Measurements from ENCODE around the gene ADGRG3.

ADGRG3 gene

GRCh38 chr16:57642160-57643135 lies 25.7 kb upstream of the ADGRG3 start:
- no peak overlapping the region for H3K27ac ChIP-seq (ENCODE audit: low read depth, low read length)
- no peak overlapping the region for H3K4me3 ChIP-seq (ENCODE audit: low read depth, low read length)
- H3K27me3 ChIP-seq (ENCODE audit: control insufficient read depth, insufficient read depth, low read length): no peaks in the 10 kb centered on the region; the same call in 1 of the 2 replicates
- H3K4me1 ChIP-seq (ENCODE audit: control insufficient read depth, insufficient read depth, low read length): peaks cover 3% of the 10 kb centered on the region; the same call in 1 of the 2 replicates
- H3K9ac ChIP-seq (ENCODE audit: low read length): no peak overlapping the region
- no peaks in the 10 kb centered on the region for H3K36me3 ChIP-seq (ENCODE audit: control insufficient read depth, insufficient read depth, low read length)
- no peaks in the 10 kb centered on the region; the same call in 1 of the 2 replicates for H3K9me3 ChIP-seq (ENCODE audit: control insufficient read depth, insufficient read depth, low read depth, low read length)

GRCh38 chr16:57643147-57643874 lies 24.8 kb upstream of the ADGRG3 start:
- Histone ChIP-seq H3K4me1 (ENCODE audit: control insufficient read depth, insufficient read depth, low read length) (no peaks in the 10 kb centered on the region), H3K27ac (ENCODE audit: low read depth, low read length) (no peak overlapping the region), H3K4me3 (ENCODE audit: low read depth, low read length) (no peak overlapping the region), H3K36me3 (ENCODE audit: control insufficient read depth, insufficient read depth, low read length) (no peaks in the 10 kb centered on the region), H3K9me3 (ENCODE audit: control insufficient read depth, insufficient read depth, low read depth, low read length) (no peaks in the 10 kb centered on the region; the same call in 1 of the 2 replicates), H3K9ac (ENCODE audit: low read length) (no peak overlapping the region), H3K27me3 (ENCODE audit: control insufficient read depth, insufficient read depth, low read length) (no peaks in the 10 kb centered on the region; the same call in 1 of the 2 replicates)

GRCh38 chr16:57643910-57644309 lies 24.2 kb upstream of the ADGRG3 start:
- no peak overlapping the region for H3K27ac ChIP-seq (ENCODE audit: low read depth, low read length)
- no peaks in the 10 kb centered on the region for H3K36me3 ChIP-seq (ENCODE audit: control insufficient read depth, insufficient read depth, low read length)
- no peaks in the 10 kb centered on the region for H3K4me1 ChIP-seq (ENCODE audit: control insufficient read depth, insufficient read depth, low read length)
- no peaks in the 10 kb centered on the region; the same call in 1 of the 2 replicates for H3K27me3 ChIP-seq (ENCODE audit: control insufficient read depth, insufficient read depth, low read length)
- H3K4me3 ChIP-seq (ENCODE audit: low read depth, low read length): no peak overlapping the region
- no peak overlapping the region for H3K9ac ChIP-seq (ENCODE audit: low read length)
- no peaks in the 10 kb centered on the region; the same call in 1 of the 2 replicates for H3K9me3 ChIP-seq (ENCODE audit: control insufficient read depth, insufficient read depth, low read depth, low read length)

- no peak overlapping the region for H3K27ac ChIP-seq (ENCODE audit: low read depth, low read length)
- no peaks in the 10 kb centered on the region; the same call in 1 of the 2 replicates for H3K9me3 ChIP-seq (ENCODE audit: control insufficient read depth, insufficient read depth, low read depth, low read length)
- no peaks in the 10 kb centered on the region; the same call in 1 of the 2 replicates for H3K27me3 ChIP-seq (ENCODE audit: control insufficient read depth, insufficient read depth, low read length)
- H3K36me3 ChIP-seq (ENCODE audit: control insufficient read depth, insufficient read depth, low read length): no peaks in the 10 kb centered on the region
- no peaks in the 10 kb centered on the region for H3K4me1 ChIP-seq (ENCODE audit: control insufficient read depth, insufficient read depth, low read length)
- no peak overlapping the region for H3K9ac ChIP-seq (ENCODE audit: low read length)
- H3K4me3 ChIP-seq (ENCODE audit: low read depth, low read length): no peak overlapping the region
Measured at GRCh38 chr16:57644383-57645014, 23.6 kb upstream of the ADGRG3 start.

GRCh38 chr16:57645169-57645568 lies 22.9 kb upstream of the ADGRG3 start:
- no peak overlapping the region for H3K9ac ChIP-seq (ENCODE audit: low read length)
- H3K9me3 ChIP-seq (ENCODE audit: control insufficient read depth, insufficient read depth, low read depth, low read length): no peaks in the 10 kb centered on the region; the same call in 1 of the 2 replicates
- H3K36me3 ChIP-seq (ENCODE audit: control insufficient read depth, insufficient read depth, low read length): no peaks in the 10 kb centered on the region
- H3K27me3 ChIP-seq (ENCODE audit: control insufficient read depth, insufficient read depth, low read length): no peaks in the 10 kb centered on the region
- H3K27ac ChIP-seq (ENCODE audit: low read depth, low read length): no peak overlapping the region
- no peaks in the 10 kb centered on the region for H3K4me1 ChIP-seq (ENCODE audit: control insufficient read depth, insufficient read depth, low read length)
- no peak overlapping the region for H3K4me3 ChIP-seq (ENCODE audit: low read depth, low read length)

GRCh38 chr16:57645691-57646387 lies 22.3 kb upstream of the ADGRG3 start:
- H3K9me3 ChIP-seq (ENCODE audit: control insufficient read depth, insufficient read depth, low read depth, low read length): no peaks in the 10 kb centered on the region; the same call in 1 of the 2 replicates
- H3K4me1 ChIP-seq (ENCODE audit: control insufficient read depth, insufficient read depth, low read length): no peaks in the 10 kb centered on the region
- no peaks in the 10 kb centered on the region for H3K36me3 ChIP-seq (ENCODE audit: control insufficient read depth, insufficient read depth, low read length)
- H3K9ac ChIP-seq (ENCODE audit: low read length): no peak overlapping the region
- no peak overlapping the region for H3K4me3 ChIP-seq (ENCODE audit: low read depth, low read length)
- H3K27me3 ChIP-seq (ENCODE audit: control insufficient read depth, insufficient read depth, low read length): no peaks in the 10 kb centered on the region
- H3K27ac ChIP-seq (ENCODE audit: low read depth, low read length): no peak overlapping the region

- Histone ChIP-seq H3K27ac (ENCODE audit: low read depth, low read length) (no peak overlapping the region), H3K36me3 (ENCODE audit: control insufficient read depth, insufficient read depth, low read length) (no peaks in the 10 kb centered on the region), H3K9me3 (ENCODE audit: control insufficient read depth, insufficient read depth, low read depth, low read length) (no peaks in the 10 kb centered on the region; the same call in 1 of the 2 replicates), H3K4me1 (ENCODE audit: control insufficient read depth, insufficient read depth, low read length) (no peaks in the 10 kb centered on the region), H3K4me3 (ENCODE audit: low read depth, low read length) (no peak overlapping the region), H3K27me3 (ENCODE audit: control insufficient read depth, insufficient read depth, low read length) (no peaks in the 10 kb centered on the region), H3K9ac (ENCODE audit: low read length) (no peak overlapping the region)
Measured at GRCh38 chr16:57646388-57647039, 21.6 kb upstream of the ADGRG3 start.

GRCh38 chr16:57647136-57647875 lies 20.8 kb upstream of the ADGRG3 start:
- Histone ChIP-seq H3K4me3 (ENCODE audit: low read depth, low read length) (no peak overlapping the region), H3K36me3 (ENCODE audit: control insufficient read depth, insufficient read depth, low read length) (no peaks in the 10 kb centered on the region), H3K9me3 (ENCODE audit: control insufficient read depth, insufficient read depth, low read depth, low read length) (no peaks in the 10 kb centered on the region; the same call in 1 of the 2 replicates), H3K4me1 (ENCODE audit: control insufficient read depth, insufficient read depth, low read length) (no peaks in the 10 kb centered on the region), H3K27ac (ENCODE audit: low read depth, low read length) (no peak overlapping the region), H3K9ac (ENCODE audit: low read length) (no peak overlapping the region), H3K27me3 (ENCODE audit: control insufficient read depth, insufficient read depth, low read length) (no peaks in the 10 kb centered on the region)

- Histone ChIP-seq H3K4me3 (ENCODE audit: low read depth, low read length) (no peak overlapping the region), H3K27ac (ENCODE audit: low read depth, low read length) (no peak overlapping the region), H3K9me3 (ENCODE audit: control insufficient read depth, insufficient read depth, low read depth, low read length) (no peaks in the 10 kb centered on the region; the same call in 1 of the 2 replicates), H3K36me3 (ENCODE audit: control insufficient read depth, insufficient read depth, low read length) (no peaks in the 10 kb centered on the region), H3K4me1 (ENCODE audit: control insufficient read depth, insufficient read depth, low read length) (no peaks in the 10 kb centered on the region), H3K9ac (ENCODE audit: low read length) (no peak overlapping the region), H3K27me3 (ENCODE audit: control insufficient read depth, insufficient read depth, low read length) (no peaks in the 10 kb centered on the region)
Measured at GRCh38 chr16:57648125-57648524, 20.0 kb upstream of the ADGRG3 start.
